GM21737 (cell line): ENCODE measurements around the gene SOX8.
"Not testable (repeated sequence)": the region's sequence is repeated elsewhere in the genome, so short reads cannot be mapped to it uniquely, and the experiment has no call there.

ENCODE experiments used
- ATAC-seq: cut with Tn5 transposase; IDR thresholded peaks from one replicate; pipeline ENCODE4 v1.9.1; 2021; ENCODE audit warnings: mild to moderate bottlenecking, moderate library complexity; ENCODE audit not compliant: unreplicated experiment

Gene SOX8

DNA sequence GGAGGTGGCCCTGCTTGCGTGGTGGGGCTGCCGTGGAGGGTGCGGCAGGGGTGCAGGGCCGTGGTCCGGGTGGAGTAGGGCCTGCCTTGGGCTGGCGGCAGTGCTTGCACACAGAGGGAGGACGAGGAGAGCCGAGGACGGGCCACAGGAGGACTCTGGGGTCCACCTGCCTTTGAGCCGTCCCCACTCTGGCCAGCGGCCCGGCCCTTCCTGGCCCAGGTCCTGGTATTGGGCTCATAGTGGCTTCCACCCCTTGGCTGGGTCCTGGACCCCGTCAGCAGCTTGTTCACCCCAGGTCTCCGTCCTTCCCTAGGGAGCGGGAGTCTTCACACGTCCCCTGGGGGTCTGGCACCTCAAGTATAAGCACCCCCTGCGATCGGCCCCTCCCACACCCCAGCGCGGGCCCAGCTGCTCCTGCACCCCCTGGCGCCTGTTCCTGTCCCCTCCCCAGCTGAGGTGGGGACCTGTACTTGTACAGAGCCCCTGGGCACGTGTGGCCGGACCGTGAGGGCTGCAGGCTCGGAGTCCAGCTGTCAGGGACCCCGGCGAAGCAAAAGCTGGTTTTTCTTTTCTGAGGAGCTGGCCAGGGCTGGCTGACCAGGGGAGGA is 40.1 kb downstream of the SOX8 start:
- ATAC-seq, result no peak

DNA sequence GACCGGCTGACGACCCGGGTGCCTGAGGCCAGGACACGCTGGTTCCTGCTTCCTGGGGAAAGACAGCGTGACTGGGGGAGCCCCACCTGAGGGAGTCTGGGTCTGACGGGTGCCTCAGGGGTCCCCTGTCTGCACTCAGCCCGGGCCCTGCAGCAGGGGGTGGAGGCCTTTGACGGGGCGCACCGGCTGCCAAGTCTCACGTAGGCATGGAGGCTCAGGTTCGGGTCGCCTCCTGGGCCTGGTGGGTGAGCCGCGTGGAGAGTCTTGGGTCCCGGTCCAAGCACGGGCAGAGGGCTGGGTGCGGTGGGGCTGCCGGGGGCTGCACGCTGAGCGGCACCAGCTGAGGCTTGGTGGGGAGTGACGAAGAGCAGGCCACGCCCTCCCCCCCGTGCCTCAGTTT is 40.9 kb downstream of the SOX8 start:
- ATAC-seq, result no peak

DNA sequence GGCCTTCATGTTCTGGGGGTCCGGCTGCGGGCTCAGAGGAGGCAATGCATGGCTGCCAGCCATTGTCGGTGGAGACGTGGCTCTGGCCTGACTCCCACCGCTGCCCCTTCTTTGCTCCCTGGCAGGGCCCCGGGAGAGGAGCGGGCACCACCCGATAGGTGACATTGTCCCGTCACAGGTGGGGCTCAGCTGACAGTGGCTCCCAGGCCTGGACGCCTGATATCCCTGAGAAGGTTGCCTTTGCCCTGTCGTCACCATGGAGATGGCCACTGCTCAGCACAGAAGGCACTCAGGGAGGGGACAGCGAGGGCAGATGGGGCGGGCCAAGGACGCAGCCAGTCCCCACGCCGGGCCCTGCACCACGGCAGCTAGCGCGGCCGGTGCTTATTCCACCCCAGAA is 42.6 kb downstream of the SOX8 start:
- ATAC-seq, result no peak

DNA sequence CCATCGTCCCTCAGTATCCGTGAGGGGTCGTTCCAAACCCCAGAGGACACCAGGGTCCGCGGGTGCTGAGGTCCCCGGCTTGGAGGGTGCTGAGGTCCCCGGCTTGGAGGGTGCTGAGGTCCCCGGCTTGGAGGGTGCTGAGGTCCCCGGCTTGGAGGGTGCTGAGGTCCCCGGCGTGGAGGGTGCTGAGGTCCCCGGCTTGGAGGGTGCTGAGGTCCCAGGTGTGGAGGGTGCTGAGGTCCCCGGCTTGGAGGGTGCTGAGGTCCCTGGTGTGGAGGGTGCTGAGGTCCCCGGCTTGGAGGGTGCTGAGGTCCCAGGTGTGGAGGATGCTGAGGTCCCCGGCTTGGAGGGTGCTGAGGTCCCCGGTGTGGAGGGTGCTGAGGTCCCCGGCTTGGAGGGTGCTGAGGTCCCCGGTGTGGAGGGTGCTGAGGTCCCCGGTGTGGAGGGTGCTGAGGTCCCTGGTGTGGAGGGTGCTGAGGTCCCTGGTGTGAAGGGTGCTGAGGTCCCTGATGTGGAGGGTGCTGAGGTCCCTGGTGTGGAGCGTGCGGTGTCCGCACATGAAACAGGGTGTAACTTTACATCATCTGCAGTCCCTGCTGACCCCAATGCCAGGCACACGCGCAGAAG is 43.7 kb downstream of the SOX8 start:
- ATAC-seq, result not testable (repeated sequence)

DNA sequence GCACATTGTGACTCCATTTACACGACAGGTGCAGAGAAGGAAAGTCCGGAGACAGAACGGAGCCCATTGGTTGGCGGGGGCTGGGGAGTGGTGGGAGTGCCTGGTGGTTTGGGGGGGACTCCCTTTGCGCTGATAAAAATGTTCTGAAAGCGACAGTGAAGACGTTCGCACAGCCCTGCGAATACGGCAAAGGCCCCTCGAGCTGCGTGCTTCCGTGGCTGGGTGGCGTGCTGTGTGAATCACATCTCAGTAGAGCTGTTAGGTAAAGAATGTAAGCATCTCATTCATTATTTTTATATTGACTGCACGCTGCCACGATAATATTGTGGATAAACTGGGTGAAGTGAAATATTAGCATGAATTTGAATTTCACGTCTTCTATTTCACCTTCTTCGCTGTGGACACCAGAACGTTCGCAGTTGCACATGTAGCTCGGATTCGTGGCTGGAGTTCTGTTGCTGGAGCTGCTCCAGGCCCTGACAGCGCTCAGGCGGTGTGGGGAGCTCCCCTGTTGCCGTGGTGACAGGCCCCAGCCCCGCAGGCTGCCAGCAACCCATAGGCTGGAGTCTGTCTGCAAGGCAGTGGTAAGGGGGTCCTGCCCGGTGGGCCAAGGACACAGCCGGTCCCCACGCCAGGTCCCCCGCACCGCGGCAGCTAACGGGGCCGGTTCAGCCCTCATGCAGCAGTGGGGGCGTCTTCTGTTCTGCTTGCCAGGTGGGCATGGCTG is 44.6 kb downstream of the SOX8 start:
- no peak for ATAC-seq

DNA sequence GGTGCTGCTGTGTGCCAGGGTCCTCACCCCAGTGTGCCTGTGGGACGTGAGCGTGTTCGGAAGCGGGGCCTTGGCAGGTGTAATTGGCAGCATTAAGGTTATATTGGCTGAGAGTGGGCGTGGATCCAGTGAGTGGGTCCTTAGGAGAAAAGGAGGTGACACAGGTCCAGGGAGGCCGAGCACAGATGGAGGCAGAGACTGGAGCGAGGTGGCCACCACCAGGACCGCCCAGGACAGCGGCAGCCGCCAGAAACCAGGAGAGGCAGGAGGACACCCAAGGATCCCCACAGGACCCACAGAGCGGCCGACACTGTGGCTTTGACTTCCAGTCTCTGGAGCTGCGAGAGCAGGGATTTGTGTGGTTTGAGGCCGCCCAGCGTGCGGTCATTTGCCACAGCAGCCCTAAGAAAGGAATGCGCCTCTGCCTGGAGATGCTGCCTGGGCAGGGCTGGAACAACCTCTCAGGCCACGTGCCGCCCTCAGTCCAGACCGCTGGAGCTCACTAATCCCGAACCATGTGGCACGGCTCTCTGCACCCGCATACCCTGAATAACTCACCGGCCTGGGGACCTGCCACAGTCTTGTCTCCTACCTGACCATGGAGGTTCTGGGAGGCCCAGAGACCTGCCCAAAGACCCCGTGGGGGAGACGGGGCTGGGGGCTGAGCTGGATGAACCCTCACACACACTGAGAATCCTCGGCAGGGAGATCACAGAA is 45.4 kb downstream of the SOX8 start:
- ATAC-seq, result no peak

DNA sequence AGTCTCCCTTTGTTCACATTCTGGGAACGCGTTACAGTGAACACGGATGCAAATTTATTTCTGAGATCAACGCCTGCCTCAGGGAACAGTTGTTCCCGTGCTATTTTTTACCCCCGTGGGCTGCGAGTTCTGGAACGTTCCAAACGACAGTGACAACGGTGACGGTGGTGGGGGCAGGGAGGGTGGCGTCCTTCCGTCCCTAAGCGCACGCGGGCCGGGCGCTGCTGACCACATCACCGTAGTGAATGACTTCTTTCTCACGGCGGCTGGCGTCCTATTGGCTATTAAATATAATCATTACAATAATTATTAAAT is 45.9 kb downstream of the SOX8 start:
- ATAC-seq, result no peak

DNA sequence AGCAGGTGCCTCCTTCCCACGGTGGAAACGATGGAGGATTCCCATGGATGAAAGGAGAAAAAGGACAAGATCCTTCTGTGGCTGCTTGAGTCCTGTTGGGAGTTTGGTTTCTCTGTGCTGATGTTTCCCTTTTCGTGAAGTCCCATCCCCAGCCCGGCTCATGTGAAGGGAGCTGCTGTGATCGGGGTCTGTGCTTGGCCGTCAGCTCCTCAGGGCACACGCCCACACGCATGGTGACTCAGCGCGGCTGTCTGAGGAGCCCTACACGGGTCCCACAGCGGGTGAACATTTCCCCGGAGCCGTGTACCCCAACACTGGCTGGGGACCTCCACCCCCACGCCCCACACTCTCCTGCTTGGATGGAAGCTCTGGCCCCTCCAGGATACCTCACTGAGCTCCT is 46.5 kb downstream of the SOX8 start:
- ATAC-seq, result no peak

DNA sequence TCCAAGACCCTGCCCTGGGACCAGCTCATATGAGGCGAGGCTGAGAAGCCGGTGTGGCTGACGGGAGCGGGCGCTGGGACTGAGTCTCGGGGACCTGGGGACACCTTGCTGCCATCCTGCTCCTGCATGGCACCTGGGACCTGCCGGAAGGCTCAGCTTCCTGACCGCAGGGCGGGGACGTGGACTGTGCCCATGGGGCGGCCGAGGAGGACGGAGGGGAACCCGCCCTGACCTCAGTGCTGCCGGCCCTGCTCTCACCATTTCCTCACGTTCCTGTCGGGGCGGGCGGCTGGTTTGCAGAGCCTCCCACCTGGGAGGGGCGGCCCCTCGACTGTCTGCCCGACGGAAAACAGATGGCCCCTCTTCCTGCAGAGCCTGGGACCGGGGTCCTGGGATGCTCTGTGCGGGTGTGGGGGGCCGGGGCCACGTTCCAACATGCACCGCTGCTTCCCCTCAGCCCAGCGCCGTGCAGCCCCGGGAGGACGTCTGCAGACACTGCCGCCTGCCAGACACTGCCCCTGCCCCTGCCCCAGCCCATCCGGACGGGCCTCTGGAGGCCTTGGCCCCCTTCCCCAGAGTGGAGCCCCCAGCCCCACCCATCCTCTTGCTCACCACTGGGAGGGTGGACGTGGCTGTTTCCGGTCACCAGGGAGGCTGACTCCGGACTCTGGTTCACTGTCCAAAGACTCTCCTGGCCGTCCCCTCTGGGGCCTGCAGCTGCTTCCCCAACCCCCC is 47.1 kb downstream of the SOX8 start:
- no peak for ATAC-seq

DNA sequence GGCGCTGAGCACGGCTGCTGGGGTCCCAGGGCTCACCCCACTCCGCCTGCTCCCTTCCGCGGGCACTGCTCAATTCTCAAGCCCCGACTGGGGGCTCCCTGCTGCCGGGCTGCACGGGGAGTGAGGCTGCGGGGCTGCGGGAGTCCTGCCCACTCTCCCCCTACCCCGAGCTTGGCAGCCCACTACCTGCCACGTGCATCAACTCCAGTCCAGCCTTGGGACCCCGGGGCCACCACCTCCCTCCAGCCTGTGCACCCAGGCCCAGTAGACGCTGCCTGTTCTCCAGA is 47.6 kb downstream of the SOX8 start:
- ATAC-seq, result no peak

DNA sequence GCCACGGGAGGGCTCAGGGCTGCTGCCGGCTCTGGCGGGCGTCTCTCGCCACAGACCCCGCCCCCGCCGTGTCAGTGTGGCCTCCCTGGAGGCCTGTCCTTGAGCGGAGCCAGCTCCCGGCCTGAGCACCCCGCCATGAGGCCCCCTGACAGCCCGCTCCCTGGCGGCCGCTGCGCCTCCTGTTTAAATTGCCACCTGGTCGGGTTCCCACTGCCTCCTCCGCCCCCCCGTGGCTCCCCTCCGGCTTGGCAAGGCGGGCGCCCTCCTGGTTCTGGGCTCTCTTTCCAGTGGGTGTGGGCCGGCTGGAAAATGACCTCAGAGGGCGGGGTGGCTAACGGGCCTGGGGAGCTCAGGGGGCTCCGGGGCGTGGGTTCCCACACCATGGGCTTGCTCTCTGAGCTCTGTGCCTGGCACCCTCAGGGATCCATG is 48.9 kb downstream of the SOX8 start:
- ATAC-seq, result no peak

DNA sequence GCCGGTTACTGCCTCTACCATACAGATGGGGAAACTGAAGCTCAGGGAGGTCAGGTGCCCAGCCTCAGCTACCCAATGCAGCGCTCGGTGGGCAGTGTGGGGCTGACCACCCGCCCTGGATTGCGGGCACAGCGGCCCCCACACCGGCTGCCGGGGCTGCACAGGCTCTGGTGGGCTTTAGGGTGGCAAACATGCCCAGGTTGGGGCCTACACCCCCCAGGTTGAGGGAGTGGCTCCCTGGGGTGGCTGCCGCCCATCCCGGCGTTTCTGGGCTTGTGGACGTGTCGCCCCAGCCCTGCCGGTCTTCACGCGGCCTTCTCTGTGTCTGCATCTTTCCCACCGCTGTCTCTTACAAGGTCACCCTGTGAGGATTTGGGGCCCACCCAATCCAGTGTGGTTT is 50.1 kb downstream of the SOX8 start:
- no peak for ATAC-seq

DNA sequence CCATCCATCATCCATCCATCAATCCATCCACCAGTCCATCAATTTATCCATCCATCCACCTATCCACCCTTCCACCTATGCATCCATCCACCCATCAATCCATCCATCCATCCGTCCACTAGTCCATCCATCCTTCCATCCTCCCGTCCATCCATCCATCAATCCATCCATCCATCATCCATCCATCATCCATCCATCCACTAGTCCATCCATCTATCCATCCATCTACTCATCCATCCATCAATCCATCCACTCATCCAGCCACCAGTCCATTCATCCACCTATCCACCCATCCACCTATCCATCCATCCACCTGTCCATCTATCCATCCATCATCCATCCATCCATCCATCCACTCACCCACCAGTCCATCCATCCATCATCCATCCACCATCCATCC is 51.0 kb downstream of the SOX8 start:
- no peak for ATAC-seq

DNA sequence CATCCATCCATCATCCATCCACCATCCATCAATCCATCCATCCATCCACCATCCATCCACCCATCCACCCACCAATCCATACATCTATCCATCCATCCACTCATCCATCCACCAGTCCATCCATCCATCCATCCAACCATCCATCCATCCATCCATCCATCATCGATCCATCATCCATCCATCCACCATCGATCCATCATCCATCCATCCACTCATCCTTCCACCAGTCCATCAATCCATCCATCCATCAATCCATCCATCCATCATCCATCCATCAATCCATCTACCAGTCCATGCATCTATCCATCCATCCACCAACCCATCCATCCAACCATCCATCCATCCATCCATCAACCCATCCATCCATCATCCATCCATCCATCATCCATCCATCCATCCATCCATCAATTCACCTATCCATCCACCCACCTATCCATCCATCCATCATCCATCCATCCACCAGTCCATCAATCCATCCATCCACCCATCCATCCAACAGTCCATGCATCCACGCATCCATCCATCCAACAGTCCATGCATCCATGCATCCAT is 51.6 kb downstream of the SOX8 start:
- ATAC-seq, result no peak

DNA sequence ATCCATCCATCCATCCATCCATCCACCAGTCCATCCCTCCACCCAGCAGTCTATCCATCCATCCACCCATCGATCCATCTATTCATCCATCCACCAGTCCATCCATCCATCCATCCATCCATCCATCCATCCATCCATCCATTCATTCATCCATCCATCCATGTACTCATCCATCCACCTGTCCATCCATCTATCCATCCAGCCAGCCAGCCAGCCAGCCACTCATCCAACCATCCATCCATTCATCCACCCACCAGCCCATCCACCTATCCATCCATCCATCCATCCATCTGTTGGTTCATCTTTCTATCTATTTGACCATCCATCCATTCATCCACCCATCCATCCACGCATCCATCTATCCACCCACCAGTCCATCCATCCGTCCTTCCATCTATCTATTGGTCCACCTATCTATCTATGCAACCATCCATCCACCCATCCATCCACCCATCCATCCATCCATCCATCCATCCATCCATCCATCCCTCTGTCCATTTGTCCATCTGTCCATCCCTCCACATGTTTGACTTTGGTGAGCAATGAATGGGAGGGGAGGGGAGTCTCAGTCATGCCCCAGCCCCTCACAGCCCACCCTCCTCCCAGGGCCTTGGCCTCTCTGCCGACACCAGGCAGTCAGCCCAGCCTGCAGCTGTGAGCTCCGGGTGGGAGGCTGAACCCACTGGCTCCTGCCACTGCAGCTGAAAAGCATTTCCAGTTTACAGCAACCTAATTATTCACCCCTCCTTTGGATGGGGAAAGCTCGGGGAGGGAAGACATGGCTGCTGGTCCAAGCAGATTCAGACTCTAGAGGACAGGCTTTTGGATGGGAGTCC is 52.9 kb downstream of the SOX8 start:
- no peak for ATAC-seq

DNA sequence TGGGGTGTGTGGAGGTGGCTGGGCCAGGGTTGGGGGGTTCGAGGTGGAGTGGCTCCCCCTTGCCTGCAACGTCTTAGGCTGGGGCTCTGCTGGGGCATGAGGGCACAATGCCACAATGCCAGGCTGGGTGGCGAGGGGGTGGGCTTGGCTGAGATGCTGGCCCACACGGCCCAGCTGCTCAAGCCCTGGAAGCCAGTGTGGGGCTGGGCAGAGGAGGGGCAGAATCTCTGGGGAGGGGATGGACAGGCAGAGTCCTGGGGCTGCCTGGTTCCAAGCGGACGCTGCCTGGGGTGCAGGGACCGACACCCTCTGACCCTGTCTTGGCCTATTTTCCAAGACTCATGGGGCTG is 53.5 kb downstream of the SOX8 start:
- no peak for ATAC-seq

DNA sequence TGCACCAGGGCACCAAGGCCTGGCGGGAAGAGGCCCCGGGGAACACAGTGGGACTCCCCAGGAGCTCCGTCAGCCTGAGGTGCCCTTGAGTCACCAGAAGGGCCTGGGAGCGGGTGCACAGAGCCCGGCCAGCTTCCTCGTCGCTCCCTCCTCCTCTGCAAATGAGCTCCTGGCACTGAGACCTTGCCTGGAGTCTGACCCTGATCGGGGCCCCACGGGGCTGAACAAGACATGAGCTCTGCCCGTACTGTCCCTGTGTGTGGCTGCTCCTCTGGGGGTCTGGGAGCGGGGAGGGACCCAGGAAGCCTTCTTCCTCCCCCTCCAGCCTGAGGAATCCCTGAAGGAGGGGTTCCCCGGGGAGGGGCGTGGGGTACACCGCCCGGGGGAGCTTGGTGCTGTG is 54.6 kb downstream of the SOX8 start:
- no peak for ATAC-seq
